ENCODE data around the gene DFFB. TPM values are rescaled to one million over a fixed set of nuclear protein-coding genes. Genes with fewer than 3 reads are reported as not detected.

DFFB gene
- total RNA-seq, 3 donors from 2014 or later: 7.6 to 9.2 (median 8.4) TPM

GRCh38 chr1:3896396-3897000 lies 39.2 kb downstream of the DFFB start:
- no peak for TF ChIP-seq CTCF (IDR thresholded peaks at IDR 0.05)
- intact Hi-C loops (cut with DNase I, micrococcal nuclease): no loop called here
- peaks cover 9% of the 10 kb centered on the region for H3K4me1 ChIP-seq (ENCODE audit: low read depth)
- ATAC-seq (no peak), DNase-seq (peak in 1 of 3 donors; percentile 14)
- no peaks in the 10 kb centered on the region for H3K9me3 ChIP-seq
- no peak overlapping the region for H3K4me3 ChIP-seq
- H3K36me3 ChIP-seq (ENCODE audit: low read depth): no peaks in the 10 kb centered on the region

GRCh38 chr1:3898475-3898735 lies 41.1 kb downstream of the DFFB start:
- no peak for TF ChIP-seq CTCF (IDR thresholded peaks at IDR 0.05)
- Histone ChIP-seq H3K4me1 (ENCODE audit: low read depth) (peaks cover 17% of the 10 kb centered on the region), H3K9me3 (no peaks in the 10 kb centered on the region), H3K4me3 (no peak overlapping the region), H3K36me3 (ENCODE audit: low read depth) (no peaks in the 10 kb centered on the region)
- intact Hi-C loops (cut with DNase I, micrococcal nuclease): no loop called here
- DNase-seq (no peak), ATAC-seq (no peak)

- no peaks in the 10 kb centered on the region for H3K9me3 ChIP-seq
- intact Hi-C loops (cut with DNase I, micrococcal nuclease): no loop called here
- no peak for TF ChIP-seq CTCF (IDR thresholded peaks at IDR 0.05)
- peaks cover 17% of the 10 kb centered on the region for H3K4me1 ChIP-seq (ENCODE audit: low read depth)
- no peaks in the 10 kb centered on the region for H3K36me3 ChIP-seq (ENCODE audit: low read depth)
- peak overlapping the region; percentile 67 for H3K4me3 ChIP-seq
- DNase-seq: no peak
- no peak for ATAC-seq
Observed at GRCh38 chr1:3898994-3899753, 41.9 kb downstream of the DFFB start.

- intact Hi-C loops (cut with DNase I, micrococcal nuclease): no loop called here
- ATAC-seq (no peak), DNase-seq (no peak)
- Histone ChIP-seq H3K4me3 (peak overlapping the region; percentile 67), H3K4me1 (ENCODE audit: low read depth) (peaks cover 17% of the 10 kb centered on the region), H3K36me3 (ENCODE audit: low read depth) (no peaks in the 10 kb centered on the region), H3K9me3 (no peaks in the 10 kb centered on the region)
- TF ChIP-seq CTCF (IDR thresholded peaks at IDR 0.05): no peak
Observed at GRCh38 chr1:3899754-3900149, 42.5 kb downstream of the DFFB start.

GRCh38 chr1:3900150-3900968 lies 43.1 kb downstream of the DFFB start, which contains the start of gene C1orf174:
C1orf174 (minus strand) TSS chr1:3900272; CDS start chr1:3900186, 86 bp downstream.
- intact Hi-C loops (cut with DNase I, micrococcal nuclease): no loop called here
- TF ChIP-seq CTCF (IDR thresholded peaks at IDR 0.05): no peak

More at GRCh38 chr1:3900150-3900968, 43.1 kb downstream of the DFFB start, which contains the start of gene C1orf174:
- ATAC-seq (peak; percentile 86), DNase-seq (peak; percentile 95 to 97 (median 95))
- H3K4me3 ChIP-seq: peak within 1 kb of the TSS; percentile 67
- no peaks in the 10 kb centered on the region for H3K36me3 ChIP-seq (ENCODE audit: low read depth)
- H3K9me3 ChIP-seq: no peaks in the 10 kb centered on the region
- peaks cover 17% of the 10 kb centered on the region for H3K4me1 ChIP-seq (ENCODE audit: low read depth)
